Measurements from ENCODE around the gene SURF4.

Gene SURF4

DNA sequence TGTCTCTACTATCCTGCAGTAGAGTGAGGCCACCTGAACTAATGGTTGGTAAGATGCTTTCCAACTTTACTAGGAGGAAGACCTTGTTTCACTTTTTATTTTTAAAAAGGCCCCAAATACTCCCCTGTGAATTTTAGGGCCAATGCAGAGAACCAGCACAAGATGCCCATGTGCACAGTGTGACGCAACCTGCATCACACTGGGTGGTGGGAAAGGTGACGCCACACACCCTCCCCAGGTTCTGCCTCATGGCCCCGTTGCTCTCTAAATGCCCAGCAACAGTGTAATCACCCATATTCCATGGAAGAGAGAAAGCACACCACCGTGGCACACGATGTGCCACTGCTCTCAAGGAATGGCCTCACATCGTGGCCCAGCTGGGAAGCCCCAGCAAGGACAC is 6.4 kb downstream of the SURF4 start:
- in situ Hi-C loops (cut with HindIII; ENCODE audit: low sequenced_read_pairs) = no loop called here
- no peak overlapping the region for H3K4me3 ChIP-seq (ENCODE audit: low read depth, low read length)

DNA sequence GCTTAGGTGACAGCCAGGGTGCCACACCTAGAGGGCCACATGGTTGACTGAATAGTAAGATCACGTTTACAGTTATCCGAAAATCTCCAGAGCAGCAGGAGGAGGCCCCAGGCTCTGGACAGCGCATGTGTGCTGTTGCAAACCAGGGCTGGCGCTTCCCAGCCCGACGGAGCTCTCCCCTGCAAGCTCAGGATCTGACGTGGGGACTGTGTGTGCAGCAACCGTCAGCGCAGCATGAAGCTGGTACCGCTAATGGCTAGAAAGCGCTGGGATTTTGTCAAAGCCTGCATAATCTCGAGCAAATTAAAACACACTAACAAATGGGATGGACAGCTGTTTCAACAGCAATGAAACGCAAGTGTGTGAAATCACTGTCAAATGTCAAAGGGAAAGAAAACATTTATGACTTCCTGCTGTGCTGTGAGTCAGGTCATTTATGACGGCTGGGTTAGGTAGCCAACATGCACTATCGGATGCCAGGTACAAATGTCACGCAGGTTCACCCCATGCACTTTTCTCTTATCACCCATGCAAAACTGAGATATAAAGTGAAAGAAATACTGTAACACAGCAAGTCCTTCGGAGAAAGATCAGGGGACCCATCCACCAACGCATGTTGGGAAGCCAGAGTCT is 7.5 kb downstream of the SURF4 start:
- in situ Hi-C loops (cut with HindIII; ENCODE audit: low sequenced_read_pairs) = no loop called here
- H3K4me3 ChIP-seq (ENCODE audit: low read depth, low read length) = no peak overlapping the region
- no peak for DNase-seq (ENCODE audit: low read depth)
- TF ChIP-seq, protein P1, sequence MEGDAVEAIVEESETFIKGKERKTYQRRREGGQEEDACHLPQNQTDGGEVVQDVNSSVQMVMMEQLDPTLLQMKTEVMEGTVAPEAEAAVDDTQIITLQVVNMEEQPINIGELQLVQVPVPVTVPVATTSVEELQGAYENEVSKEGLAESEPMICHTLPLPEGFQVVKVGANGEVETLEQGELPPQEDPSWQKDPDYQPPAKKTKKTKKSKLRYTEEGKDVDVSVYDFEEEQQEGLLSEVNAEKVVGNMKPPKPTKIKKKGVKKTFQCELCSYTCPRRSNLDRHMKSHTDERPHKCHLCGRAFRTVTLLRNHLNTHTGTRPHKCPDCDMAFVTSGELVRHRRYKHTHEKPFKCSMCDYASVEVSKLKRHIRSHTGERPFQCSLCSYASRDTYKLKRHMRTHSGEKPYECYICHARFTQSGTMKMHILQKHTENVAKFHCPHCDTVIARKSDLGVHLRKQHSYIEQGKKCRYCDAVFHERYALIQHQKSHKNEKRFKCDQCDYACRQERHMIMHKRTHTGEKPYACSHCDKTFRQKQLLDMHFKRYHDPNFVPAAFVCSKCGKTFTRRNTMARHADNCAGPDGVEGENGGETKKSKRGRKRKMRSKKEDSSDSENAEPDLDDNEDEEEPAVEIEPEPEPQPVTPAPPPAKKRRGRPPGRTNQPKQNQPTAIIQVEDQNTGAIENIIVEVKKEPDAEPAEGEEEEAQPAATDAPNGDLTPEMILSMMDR (IDR thresholded peaks at IDR 0.05; ENCODE audit: low read depth, low read length, missing control alignments) = no peak

More for the DNA sequence above, 6.4 kb downstream of the SURF4 start:
- TF ChIP-seq, protein P1 (IDR thresholded peaks at IDR 0.05; ENCODE audit: low read depth, low read length, missing control alignments) = no peak
- DNase-seq (ENCODE audit: low read depth) = no peak

DNA sequence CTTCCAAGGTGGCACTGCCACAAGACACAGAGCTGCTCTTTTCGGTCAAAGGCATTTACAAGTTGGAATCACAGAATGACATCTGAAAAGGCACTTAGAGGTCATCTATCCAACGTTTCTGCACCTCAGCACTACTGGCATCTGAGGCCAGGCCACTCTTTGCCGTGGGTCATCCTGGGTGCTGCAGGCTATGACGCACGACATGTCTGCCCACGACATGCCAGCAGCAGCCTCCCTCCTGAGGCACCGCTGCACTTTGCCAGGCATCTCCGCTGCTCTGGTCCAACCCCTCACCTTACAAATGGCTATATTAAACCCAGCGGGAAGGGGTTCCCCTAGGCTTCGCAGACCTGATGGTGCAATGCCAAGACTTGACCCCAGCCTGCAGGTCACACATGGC is 8.1 kb downstream of the SURF4 start:
- H3K4me3 ChIP-seq (ENCODE audit: low read depth, low read length) = no peak overlapping the region
- DNase-seq (ENCODE audit: low read depth) = no peak
- in situ Hi-C loops (cut with HindIII; ENCODE audit: low sequenced_read_pairs) = no loop called here
- TF ChIP-seq, protein P1 (IDR thresholded peaks at IDR 0.05; ENCODE audit: low read depth, low read length, missing control alignments) = no peak

DNA sequence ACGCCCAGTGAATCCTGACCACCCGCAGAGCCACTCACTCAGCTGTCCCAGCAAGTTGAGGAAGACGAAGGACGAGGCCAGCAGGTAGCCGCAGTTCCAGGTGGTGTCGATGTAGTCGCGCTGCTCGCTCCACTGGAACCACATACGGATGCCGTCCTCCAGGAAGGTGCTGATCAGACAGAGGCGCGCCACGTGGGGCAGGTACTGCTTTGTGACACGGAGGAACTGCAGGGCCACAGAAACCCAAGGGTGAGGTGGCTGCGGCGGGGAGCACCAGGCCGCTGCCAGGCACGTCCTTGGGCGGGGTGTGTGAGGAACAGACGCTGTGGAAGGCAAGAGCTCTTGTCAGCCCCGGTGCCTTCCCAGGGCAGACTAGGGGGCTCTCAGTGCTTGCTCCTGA is 8.6 kb downstream of the SURF4 start:
- TF ChIP-seq, protein P1 (IDR thresholded peaks at IDR 0.05; ENCODE audit: low read depth, low read length, missing control alignments) = no peak
- DNase-seq (ENCODE audit: low read depth) = no peak
- in situ Hi-C loops (cut with HindIII; ENCODE audit: low sequenced_read_pairs) = no loop called here
- no peak overlapping the region for H3K4me3 ChIP-seq (ENCODE audit: low read depth, low read length)

DNA sequence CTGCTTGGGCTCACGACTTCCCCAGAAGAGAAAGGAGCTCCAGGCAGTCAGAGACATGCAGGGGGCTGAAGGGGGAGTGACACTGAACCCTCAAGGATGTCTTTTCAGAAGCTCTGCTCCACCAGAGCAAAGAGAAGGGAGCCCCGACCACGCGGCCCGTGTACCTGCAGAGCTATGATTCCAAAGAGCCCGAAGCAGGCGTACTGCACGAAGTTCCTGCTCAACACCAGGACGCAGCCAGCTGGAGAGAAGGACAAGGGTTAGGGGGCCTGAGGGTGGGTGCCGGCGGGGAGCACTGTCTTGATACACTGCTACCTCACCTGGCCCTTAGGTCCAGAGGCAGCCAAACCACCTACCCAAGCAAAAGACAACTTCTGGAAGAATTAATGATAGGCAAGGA is 9.4 kb downstream of the SURF4 start:
- TF ChIP-seq, protein P1 (IDR thresholded peaks at IDR 0.05; ENCODE audit: low read depth, low read length, missing control alignments) = no peak
- no peak for DNase-seq (ENCODE audit: low read depth)
- in situ Hi-C loops (cut with HindIII; ENCODE audit: low sequenced_read_pairs) = no loop called here

DNA sequence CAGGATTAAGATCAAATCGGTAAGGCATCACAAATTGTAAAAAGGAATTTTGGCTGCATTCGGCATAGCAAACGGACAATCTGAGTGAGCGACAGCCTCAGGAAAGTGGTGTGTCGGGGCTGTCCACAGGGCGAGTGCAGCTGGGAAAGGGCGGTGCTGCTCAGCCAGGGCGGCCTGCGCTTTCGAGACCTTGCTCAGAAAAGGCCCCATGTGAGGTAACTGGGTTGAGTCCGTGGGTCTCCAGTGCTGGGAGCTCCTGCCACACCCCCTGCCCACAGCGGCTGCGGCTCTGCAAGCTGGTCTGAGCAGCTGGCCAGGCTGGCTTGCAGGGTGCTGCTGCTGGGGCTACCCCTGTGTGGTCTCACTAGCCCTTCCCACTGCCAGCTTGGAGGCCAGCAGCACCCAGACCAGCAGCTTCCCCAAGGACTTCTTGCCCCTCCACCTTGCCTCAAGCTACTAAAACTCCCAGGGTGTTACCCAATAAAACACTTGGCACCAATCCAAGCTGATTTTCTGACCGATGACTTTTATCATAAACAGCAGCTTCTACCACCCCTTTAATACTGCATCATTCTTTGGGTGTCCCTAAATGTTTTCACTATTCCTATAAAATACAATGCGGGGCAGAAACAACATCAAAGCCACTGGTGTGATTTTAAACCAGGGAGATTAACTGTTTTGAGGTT is 13.4 kb downstream of the SURF4 start:
- no peak for DNase-seq (ENCODE audit: low read depth)
- in situ Hi-C loops (cut with HindIII; ENCODE audit: low sequenced_read_pairs) = no loop called here
- TF ChIP-seq, protein P1 (IDR thresholded peaks at IDR 0.05; ENCODE audit: low read depth, low read length, missing control alignments) = no peak
- no peak overlapping the region for H3K4me3 ChIP-seq (ENCODE audit: low read depth, low read length)

More for the DNA sequence above, 9.4 kb downstream of the SURF4 start:
- H3K4me3 ChIP-seq (ENCODE audit: low read depth, low read length) = no peak overlapping the region
